HG03039 (cell line): Measurements from ENCODE around the gene RAB5A.
"Not testable (repeated sequence)": the region's sequence is repeated elsewhere in the genome, so short reads cannot be mapped to it uniquely, and the experiment has no call there.

Experiments
- ATAC-seq: cut with Tn5 transposase; IDR thresholded peaks from one replicate; pipeline ENCODE4 v1.9.1; 2021; ENCODE audit warnings: mild to moderate bottlenecking, moderate library complexity; ENCODE audit not compliant: unreplicated experiment

The RAB5A gene, protein sequence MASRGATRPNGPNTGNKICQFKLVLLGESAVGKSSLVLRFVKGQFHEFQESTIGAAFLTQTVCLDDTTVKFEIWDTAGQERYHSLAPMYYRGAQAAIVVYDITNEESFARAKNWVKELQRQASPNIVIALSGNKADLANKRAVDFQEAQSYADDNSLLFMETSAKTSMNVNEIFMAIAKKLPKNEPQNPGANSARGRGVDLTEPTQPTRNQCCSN

GRCh38 chr3:19946832-19947548 lies at the start of gene RAB5A:
TSS of gene RAB5A (plus strand) at chr3:19947097. CDS start at chr3:19950899, 3,802 bp downstream.
- peak; percentile 96 for ATAC-seq

DNA sequence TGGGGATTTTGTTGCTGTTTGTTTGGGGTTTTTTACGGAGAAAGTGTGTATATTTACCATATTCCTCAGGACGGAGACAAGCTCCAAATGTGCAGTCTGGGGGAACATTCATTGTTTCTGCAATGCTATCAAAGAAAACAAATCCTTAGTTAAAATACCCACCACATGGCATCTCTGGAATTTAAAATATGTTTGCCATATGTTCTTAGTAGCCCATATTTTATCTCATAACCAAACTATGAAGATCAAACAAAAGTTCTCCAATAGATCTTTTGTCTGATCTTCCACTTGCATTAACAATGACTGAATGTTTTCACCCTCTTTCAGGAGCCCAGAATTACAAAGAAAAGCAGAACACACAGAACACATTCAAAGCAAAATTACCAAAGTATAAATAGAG lies 48.2 kb upstream of the RAB5A start:
- no peak for ATAC-seq

GRCh38 chr3:19899264-19899663 lies 47.6 kb upstream of the RAB5A start:
- ATAC-seq, result no peak

- not testable (repeated sequence) for ATAC-seq
Measured at GRCh38 chr3:19899833-19900232, 47.1 kb upstream of the RAB5A start.

GRCh38 chr3:19901337-19901736 lies 45.6 kb upstream of the RAB5A start:
- no peak for ATAC-seq

GRCh38 chr3:19901918-19902317 lies 45.0 kb upstream of the RAB5A start:
- no peak for ATAC-seq

GRCh38 chr3:19903649-19904048 lies 43.2 kb upstream of the RAB5A start:
- ATAC-seq, result no peak

DNA sequence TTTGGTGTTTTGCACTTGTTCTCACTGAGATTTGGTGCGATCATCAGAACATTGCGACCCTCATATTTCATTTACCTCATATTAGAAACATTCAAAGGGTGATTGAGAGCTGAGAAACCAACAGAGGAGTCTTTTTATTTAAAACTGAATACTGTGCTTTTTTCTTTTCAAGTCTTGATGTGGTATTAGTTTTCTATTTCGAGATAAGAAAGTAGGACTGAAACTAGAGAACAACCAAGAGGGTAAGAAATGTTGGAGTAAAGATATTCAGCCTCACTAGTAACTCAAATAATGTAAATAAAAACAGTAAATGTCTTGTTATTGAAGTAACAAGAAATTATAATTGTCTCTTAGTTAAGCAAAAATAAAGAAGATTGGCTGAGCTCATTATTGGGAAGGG lies 39.4 kb upstream of the RAB5A start:
- no peak for ATAC-seq

DNA sequence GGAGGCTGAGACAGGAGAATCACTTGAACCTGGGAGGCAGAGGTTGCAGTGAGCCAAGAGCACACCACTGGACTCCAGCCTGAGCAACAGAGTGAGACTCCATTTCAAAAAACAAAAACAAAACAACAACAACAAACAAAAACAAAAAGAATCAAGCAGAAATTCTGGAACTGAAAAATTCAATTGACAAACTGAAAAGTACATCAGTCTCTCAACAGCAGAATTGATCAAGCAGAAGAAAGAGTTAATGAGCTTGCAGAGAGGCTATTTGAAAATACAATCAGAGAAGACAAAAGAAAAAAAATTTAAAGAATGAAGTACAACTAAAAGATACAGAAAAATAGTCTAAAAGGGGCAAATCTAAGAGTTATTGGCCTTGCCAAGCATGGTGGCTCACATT lies 35.4 kb upstream of the RAB5A start:
- no peak for ATAC-seq

DNA sequence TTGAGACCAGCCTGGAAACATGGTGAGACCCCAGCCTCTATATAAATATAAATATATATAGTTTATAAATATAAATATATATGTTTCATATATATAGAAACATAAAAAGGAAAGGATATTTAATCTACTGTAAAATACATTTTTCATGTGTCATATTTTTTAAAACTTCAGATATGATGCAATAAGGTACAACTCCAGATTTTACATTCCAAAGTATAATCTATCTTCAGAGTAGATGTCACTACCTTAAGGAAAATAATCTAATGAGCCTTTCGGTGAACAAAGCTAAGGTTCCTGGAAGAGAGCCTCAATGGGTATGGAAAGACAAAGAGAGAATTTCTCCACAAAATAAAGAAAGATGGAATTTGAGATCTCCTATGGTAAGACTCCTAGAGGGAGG lies 29.7 kb upstream of the RAB5A start:
- ATAC-seq, result no peak

GRCh38 chr3:19920401-19921080 lies 26.4 kb upstream of the RAB5A start:
- no peak for ATAC-seq

GRCh38 chr3:19931180-19931692 lies 15.7 kb upstream of the RAB5A start:
- peak; percentile 91 for ATAC-seq

GRCh38 chr3:19931767-19932188 lies 15.1 kb upstream of the RAB5A start:
- ATAC-seq, result peak; percentile 46

DNA sequence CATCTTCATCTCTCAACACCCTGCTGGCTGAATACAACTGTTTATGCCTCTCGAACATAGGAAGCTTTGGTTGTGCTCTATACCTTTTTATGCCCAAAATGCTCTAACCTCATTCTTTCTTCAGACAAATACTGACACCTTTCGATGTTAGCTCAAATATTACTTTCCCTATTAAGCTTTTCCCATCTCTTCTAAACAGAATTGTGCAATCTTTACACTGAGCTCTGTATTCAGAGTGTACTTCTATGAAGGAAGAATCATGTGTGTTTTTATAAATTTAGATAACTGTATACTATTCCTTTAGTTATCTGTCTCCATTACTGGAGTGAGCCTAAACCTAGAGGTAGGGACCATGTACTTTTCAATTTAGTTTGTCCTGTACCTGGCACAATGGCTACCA lies 14.5 kb upstream of the RAB5A start:
- ATAC-seq, result no peak

GRCh38 chr3:19934098-19934566 lies 12.8 kb upstream of the RAB5A start, which contains the start of gene EFHB:
TSS of gene EFHB (minus strand) at chr3:19934217. CDS start at chr3:19934018, 199 bp downstream.
- no peak for ATAC-seq

DNA sequence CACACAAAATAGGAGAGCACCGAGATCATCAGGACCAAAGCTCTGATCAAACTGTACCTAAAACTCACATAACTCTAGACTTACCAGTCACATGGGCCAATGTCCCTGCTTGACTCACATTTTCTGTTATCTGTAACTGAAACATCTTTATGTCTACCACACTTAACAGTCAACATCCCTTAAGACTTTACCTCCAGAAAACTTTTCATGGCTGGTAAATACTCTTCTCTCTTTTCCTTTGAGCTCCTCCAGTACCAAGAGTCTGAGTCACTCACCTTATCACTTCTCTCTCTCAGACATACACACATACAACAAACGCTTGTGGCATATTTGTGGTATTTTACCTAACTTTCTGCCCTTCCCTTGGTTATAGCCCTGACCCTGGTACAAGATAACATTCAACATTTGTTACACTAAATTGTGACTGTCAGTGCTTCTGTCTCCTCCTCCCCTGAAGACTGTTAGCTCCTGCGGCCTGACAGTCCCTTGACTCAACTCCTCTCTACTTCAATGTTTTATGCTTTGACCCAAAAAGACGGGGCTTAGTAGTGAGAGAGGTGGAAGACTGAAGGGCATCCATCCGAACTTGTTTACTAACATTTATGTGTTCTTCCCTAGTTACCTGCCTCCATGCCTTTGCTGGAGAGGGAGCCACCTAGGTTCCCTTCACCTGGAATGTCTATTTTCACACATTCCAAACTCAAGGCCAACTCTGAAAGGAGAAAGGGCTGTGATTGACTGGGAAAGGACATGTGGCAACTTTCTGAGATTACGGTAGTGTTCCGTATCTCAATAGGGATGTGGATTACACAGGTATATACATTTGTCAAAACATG lies 9.2 kb upstream of the RAB5A start:
- no peak for ATAC-seq

GRCh38 chr3:19938295-19938627 lies 8.6 kb upstream of the RAB5A start:
- no peak for ATAC-seq

DNA sequence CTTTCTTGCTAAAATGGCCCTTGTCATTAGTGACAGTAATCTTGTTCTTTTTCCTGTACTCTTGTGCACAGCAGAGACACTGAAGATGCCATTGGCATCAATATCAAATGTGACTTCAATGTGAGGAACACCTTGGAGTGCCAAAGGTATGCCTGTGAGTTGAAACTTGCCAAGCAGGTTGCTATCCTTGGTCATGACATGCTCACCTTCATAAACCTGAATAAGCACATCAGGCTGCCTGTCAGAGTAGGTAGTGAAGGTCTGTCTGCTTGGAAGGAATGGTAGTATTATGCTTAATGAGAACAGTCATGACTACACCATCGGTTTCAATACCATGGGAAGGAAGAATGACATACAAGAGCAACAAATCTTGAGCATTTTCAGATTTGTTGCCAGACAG lies 6.3 kb upstream of the RAB5A start:
- no peak for ATAC-seq

DNA sequence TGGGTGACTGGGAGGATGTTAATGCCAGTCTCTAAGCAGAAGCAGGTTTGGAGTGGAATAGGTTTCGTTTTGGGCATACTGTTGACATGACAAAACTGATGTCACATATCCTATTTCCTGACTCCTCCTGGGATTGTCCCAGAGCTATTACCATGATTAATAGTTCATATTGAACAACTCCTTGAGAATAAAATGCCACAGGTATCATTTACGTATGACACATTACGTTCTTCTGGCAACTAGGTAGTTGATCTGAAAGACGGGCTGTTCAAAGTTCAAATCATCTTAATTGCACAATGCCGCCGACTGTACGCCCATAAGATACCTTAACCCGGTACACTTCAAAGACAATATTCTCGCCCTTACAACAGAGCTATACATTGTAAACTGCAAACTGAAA lies 1.4 kb upstream of the RAB5A start:
- no peak for ATAC-seq

DNA sequence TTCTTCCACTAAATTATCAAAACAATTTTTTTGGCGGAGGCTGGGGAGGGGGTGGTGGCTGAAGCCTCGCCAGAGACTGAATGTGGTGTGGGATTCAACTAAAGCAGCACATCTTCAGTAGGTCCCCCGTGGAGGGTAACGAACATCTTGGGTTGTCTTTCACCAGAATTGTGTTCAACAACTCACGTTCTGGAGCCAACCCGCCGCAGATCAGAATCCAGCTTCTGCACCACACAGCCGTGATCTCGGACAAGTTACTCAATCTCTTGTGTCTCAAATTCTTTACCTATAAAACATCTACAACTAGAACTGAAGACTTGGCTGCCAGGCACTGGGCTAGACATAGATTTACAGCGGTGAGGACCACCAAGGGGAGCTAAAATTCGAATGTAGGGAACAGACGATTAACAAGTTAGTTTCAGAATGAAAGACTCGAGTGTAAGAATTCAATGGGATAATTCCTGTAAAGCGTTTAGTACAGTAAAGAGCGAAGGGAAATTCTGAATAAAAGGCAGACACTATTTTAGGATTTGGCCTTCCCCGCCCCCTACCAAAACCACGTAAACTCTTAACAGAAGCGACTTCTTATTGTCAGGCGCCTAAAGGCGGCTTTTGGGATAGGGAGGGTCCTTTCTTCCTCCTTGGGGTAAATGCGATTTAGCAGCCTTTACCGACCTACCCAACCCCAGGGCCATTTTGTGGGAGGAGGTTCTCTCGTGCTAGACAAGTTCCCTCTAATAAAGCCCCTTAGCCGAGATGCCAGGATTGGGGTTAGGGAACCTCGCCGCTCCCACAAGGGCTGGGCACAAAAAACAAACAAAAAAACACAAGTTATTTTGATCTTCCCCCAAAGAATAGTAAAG lies 697 bp upstream of the RAB5A start:
- no peak for ATAC-seq
